K562 (cell line): ENCODE results near the gene MAPKAPK2. TPM values are rescaled to one million over a fixed set of nuclear protein-coding genes. Genes with fewer than 3 reads are reported as not detected.
A peak's percentile ranks its signal among the peaks of the same experiment; 100 is the strongest.

Experiments used
- ATF7 ChIP-seq: fragments of 450-650 bp; IDR thresholded peaks from 2 replicates; pipeline ENCODE4 v1.7.1; 2014; ENCODE audit warnings: mild to moderate bottlenecking, moderate library complexity
- BMI1 ChIP-seq: fragments of 150-350 bp; IDR thresholded peaks from 2 replicates; pipeline ENCODE4 v1.6.1; 2014; ENCODE audit warnings: low read length
- CSDE1 ChIP-seq, 2 experiments: fragments of 450-650 bp; IDR thresholded peaks; 2 replicates each; pipeline ENCODE4 v1.6.1; 2016; ENCODE audit warnings: mild to moderate bottlenecking in 1 of 2
- FOXP4 ChIP-seq: sonication (generic); formaldehyde crosslinking; IDR thresholded peaks from 2 replicates; pipeline ENCODE4 v1.8.0; 2022; ENCODE audit warnings: mild to moderate bottlenecking, missing genetic modification reagents, borderline replicate concordance
- MED1 ChIP-seq: sonication (generic); formaldehyde crosslinking; IDR thresholded peaks from 2 replicates; pipeline ENCODE4 v1.8.1; 2023; ENCODE audit warnings: missing genetic modification reagents, borderline replicate concordance
- PKNOX1 ChIP-seq: fragments of 450-650 bp; IDR thresholded peaks from 2 replicates; pipeline ENCODE4 v1.6.1; 2016
- POLR2H ChIP-seq: IDR thresholded peaks from 2 replicates; pipeline ENCODE4 v1.6.1; 2016; ENCODE audit warnings: missing genetic modification characterization, low read depth, mild to moderate bottlenecking, control low read depth, missing compliant biosample characterization, moderate library complexity
- POLR3A ChIP-seq: IDR thresholded peaks from 2 replicates; pipeline ENCODE4 v1.6.1; 2011; ENCODE audit warnings: borderline replicate concordance, mild to moderate bottlenecking, moderate library complexity; ENCODE audit not compliant: insufficient read length, insufficient read depth; ENCODE audit errors: extremely low read depth
- POU5F1 ChIP-seq: fragments of 150-350 bp; IDR thresholded peaks from 2 replicates; pipeline ENCODE4 v1.6.1; 2014; ENCODE audit warnings: borderline replicate concordance, low read length, low read depth, mild to moderate bottlenecking; ENCODE audit not compliant: partially characterized antibody
- RFX1 ChIP-seq: fragments of 450-650 bp; IDR thresholded peaks from 2 replicates; pipeline ENCODE4 v1.6.1; 2016; ENCODE audit warnings: mild to moderate bottlenecking, moderate library complexity
- RHOXF2B ChIP-seq: fragments of 250-450 bp; sonication (Bioruptor Pico); conservative IDR thresholded peaks from 2 replicates; pipeline ENCODE4 v1.5.1; 2021
- ZNF140 ChIP-seq: fragments of 250-450 bp; sonication (Bioruptor Pico); IDR thresholded peaks from 2 replicates; pipeline ENCODE4 v1.8.0; 2021; ENCODE audit warnings: moderate library complexity, mild to moderate bottlenecking, inconsistent platforms
- ZNF57 ChIP-seq: fragments of 450-650 bp; formaldehyde crosslinking; IDR thresholded peaks from 2 replicates; pipeline ENCODE4 v1.4.0; 2020; ENCODE audit warnings: mild to moderate bottlenecking, moderate library complexity
- polyA plus RNA-seq, 8 experiments: library from polyadenylated mRNA; depleted of rRNA in 4 of 8; stranded (reverse) in 5 of 8; unstranded in 3 of 8; fragments of >200 nt; fragmentation: Nextera tagmentation in 2 of 8; fragmentation: Illumina TruSeq in 1 of 8; extraction: Ambion mirVana in 2 of 8; extraction: Trizol in 1 of 8; gene quantifications; 2 replicates each; pipeline versions ENCODE4 v1.2.1 to v1.2.3, GENCODE V29; 2011 to 2014; ENCODE audit warnings: inconsistent platforms in 1 of 8, missing spikeins in 1 of 8
- total RNA-seq, 7 experiments: library from RNA; depleted of rRNA in 6 of 7; stranded (reverse); fragments of >200 nt in 6 of 7; fragmentation: Illumina TruSeq in 2 of 7; extraction: Trizol in 2 of 7; gene quantifications; 2 replicates each; pipeline versions ENCODE4 v1.2.1 to v1.2.3, GENCODE V29; 2011 to 2021; ENCODE audit warnings: low replicate concordance in 1 of 7
- TF ChIP-seq, protein P1 (sequence below): fragments of 250-450 bp; sonication (Bioruptor Pico); IDR thresholded peaks from 2 replicates; pipeline ENCODE4 v1.5.0; 2020; ENCODE audit warnings: mild to moderate bottlenecking, borderline replicate concordance
- TF ChIP-seq, protein P2 (sequence below): IDR thresholded peaks from 2 replicates; pipeline ENCODE4 v1.6.1; 2014; ENCODE audit warnings: antibody characterized with exemption
- TF ChIP-seq, protein P3 (sequence below), 2 experiments: fragments of 450-650 bp in 1 of 2; IDR thresholded peaks; 2 replicates each; pipeline ENCODE4 v1.6.1; 2011 to 2017; ENCODE audit warnings: low read depth in 2 of 2, antibody characterized with exemption in 1 of 2, borderline replicate concordance in 1 of 2, low read length in 1 of 2, mild to moderate bottlenecking in 1 of 2, mixed read lengths in 1 of 2; ENCODE audit not compliant: control insufficient read depth in 1 of 2
- TF ChIP-seq, protein P4 (sequence below): fragments of 250-450 bp; sonication (Bioruptor Pico); IDR thresholded peaks from 2 replicates; pipeline ENCODE4 v1.5.0; 2021

Gene MAPKAPK2
- total and polyA plus RNA-seq, 9 of the 15 experiments (the other 6 are each of a cell fraction or from before 2014, with no cell fraction given) = 0.63 to 94.2 (median 52.1) TPM

- TF ChIP-seq, protein P1, sequence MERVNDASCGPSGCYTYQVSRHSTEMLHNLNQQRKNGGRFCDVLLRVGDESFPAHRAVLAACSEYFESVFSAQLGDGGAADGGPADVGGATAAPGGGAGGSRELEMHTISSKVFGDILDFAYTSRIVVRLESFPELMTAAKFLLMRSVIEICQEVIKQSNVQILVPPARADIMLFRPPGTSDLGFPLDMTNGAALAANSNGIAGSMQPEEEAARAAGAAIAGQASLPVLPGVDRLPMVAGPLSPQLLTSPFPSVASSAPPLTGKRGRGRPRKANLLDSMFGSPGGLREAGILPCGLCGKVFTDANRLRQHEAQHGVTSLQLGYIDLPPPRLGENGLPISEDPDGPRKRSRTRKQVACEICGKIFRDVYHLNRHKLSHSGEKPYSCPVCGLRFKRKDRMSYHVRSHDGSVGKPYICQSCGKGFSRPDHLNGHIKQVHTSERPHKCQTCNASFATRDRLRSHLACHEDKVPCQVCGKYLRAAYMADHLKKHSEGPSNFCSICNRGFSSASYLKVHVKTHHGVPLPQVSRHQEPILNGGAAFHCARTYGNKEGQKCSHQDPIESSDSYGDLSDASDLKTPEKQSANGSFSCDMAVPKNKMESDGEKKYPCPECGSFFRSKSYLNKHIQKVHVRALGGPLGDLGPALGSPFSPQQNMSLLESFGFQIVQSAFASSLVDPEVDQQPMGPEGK = no peak
- no peak for TF ChIP-seq RFX1
- no peak for TF ChIP-seq ZNF57 (CRISPR knock-in tag)
- no peak for TF ChIP-seq FOXP4 (CRISPR knock-in tag)
- no peak for TF ChIP-seq POU5F1
- TF ChIP-seq, protein P2, sequence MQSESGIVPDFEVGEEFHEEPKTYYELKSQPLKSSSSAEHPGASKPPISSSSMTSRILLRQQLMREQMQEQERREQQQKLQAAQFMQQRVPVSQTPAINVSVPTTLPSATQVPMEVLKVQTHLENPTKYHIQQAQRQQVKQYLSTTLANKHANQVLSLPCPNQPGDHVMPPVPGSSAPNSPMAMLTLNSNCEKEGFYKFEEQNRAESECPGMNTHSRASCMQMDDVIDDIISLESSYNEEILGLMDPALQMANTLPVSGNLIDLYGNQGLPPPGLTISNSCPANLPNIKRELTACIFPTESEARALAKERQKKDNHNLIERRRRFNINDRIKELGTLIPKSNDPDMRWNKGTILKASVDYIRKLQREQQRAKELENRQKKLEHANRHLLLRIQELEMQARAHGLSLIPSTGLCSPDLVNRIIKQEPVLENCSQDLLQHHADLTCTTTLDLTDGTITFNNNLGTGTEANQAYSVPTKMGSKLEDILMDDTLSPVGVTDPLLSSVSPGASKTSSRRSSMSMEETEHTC = no peak
- 0 out of 2 replicates have a peak, but pooled peaks have one; percentile 24 for TF ChIP-seq POLR2H (tag)
- TF ChIP-seq, protein P3, sequence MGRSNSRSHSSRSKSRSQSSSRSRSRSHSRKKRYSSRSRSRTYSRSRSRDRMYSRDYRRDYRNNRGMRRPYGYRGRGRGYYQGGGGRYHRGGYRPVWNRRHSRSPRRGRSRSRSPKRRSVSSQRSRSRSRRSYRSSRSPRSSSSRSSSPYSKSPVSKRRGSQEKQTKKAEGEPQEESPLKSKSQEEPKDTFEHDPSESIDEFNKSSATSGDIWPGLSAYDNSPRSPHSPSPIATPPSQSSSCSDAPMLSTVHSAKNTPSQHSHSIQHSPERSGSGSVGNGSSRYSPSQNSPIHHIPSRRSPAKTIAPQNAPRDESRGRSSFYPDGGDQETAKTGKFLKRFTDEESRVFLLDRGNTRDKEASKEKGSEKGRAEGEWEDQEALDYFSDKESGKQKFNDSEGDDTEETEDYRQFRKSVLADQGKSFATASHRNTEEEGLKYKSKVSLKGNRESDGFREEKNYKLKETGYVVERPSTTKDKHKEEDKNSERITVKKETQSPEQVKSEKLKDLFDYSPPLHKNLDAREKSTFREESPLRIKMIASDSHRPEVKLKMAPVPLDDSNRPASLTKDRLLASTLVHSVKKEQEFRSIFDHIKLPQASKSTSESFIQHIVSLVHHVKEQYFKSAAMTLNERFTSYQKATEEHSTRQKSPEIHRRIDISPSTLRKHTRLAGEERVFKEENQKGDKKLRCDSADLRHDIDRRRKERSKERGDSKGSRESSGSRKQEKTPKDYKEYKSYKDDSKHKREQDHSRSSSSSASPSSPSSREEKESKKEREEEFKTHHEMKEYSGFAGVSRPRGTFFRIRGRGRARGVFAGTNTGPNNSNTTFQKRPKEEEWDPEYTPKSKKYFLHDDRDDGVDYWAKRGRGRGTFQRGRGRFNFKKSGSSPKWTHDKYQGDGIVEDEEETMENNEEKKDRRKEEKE (IDR thresholded peaks at IDR 0.05; ENCODE audit: borderline replicate concordance in 1 of 2, control insufficient read depth in 1 of 2, low read depth in 2 of 2, low read length in 1 of 2) = no peak
- TF ChIP-seq ZNF140 (CRISPR knock-in tag) = no peak
- TF ChIP-seq ATF7 = no peak
- no peak for TF ChIP-seq MED1 (CRISPR knock-in tag)
- TF ChIP-seq BMI1 = no peak
- TF ChIP-seq CSDE1 (IDR thresholded peaks at IDR 0.05) = no peak
- TF ChIP-seq, protein P4, sequence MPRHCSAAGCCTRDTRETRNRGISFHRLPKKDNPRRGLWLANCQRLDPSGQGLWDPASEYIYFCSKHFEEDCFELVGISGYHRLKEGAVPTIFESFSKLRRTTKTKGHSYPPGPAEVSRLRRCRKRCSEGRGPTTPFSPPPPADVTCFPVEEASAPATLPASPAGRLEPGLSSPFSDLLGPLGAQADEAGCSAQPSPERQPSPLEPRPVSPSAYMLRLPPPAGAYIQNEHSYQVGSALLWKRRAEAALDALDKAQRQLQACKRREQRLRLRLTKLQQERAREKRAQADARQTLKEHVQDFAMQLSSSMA = no peak
- no peak for TF ChIP-seq POLR3A
- no peak for TF ChIP-seq PKNOX1
- 0 out of 2 replicates have a peak, but pooled peaks have one; percentile 24 for TF ChIP-seq RHOXF2B
Observed at GRCh38 chr1:206717674-206717989, 32.9 kb downstream of the MAPKAPK2 start (continued).
